Epithelial cell of proximal tubule (primary cell): ENCODE measurements around the gene MICU1. TPM values are rescaled to one million over a fixed set of nuclear protein-coding genes. Genes with fewer than 3 reads are reported as not detected.

Source experiments
- DNase-seq: peaks from one replicate; pipeline ENCODE4 v3.0.0-alpha.2; 2011; ENCODE audit warnings: low read depth
- H3K4me3 ChIP-seq: 2 replicates; pipeline ENCODE4 v1.5.1; 2011; ENCODE audit warnings: low read depth, mild to moderate bottlenecking, low read length
- CTCF ChIP-seq: conservative IDR thresholded peaks from 2 replicates; pipeline ENCODE4 v1.5.1; 2012; ENCODE audit warnings: low read depth, mild to moderate bottlenecking, low read length
- total RNA-seq: library from RNA; depleted of rRNA; stranded (reverse); fragments of >200 nt; gene quantifications from 2 replicates; pipeline ENCODE4 v1.2.3, GENCODE V29; 2015

The MICU1 gene
- total RNA-seq, 1 donor from 2014 or later: 31.3 TPM

GRCh38 chr10:72322030-72322279 lies 303.9 kb downstream of the MICU1 start:
- H3K4me3 ChIP-seq: no peak overlapping the region
- DNase-seq: no peak
- no peak for TF ChIP-seq CTCF

- peak overlapping the region; percentile 8 for H3K4me3 ChIP-seq
- no peak for DNase-seq
- no peak for TF ChIP-seq CTCF
Observed at GRCh38 chr10:72321248-72322029, 304.4 kb downstream of the MICU1 start.

- DNase-seq: no peak
- no peak for TF ChIP-seq CTCF
- H3K4me3 ChIP-seq: peak overlapping the region; percentile 8
Observed at GRCh38 chr10:72320676-72321247, 305.1 kb downstream of the MICU1 start.

GRCh38 chr10:72319416-72320254 lies 306.2 kb downstream of the MICU1 start:
- TF ChIP-seq CTCF: no peak
- no peak for DNase-seq
- H3K4me3 ChIP-seq: peak overlapping the region; percentile 44

- peak overlapping the region; percentile 44 for H3K4me3 ChIP-seq
- TF ChIP-seq CTCF: no peak
- DNase-seq: no peak
Observed at GRCh38 chr10:72318418-72319262, 307.2 kb downstream of the MICU1 start.

Other genes with a start within 250 kb of the MICU1 start
- gene MCU, start 66.1 kb upstream of the MICU1 start, total RNA-seq: 27.2 and 32.7 TPM in 2 replicates